GM18861 (cell line): Measurements from ENCODE around the gene TRIAP1.
"Not testable (repeated sequence)": the region's sequence is repeated elsewhere in the genome, so short reads cannot be mapped to it uniquely, and the experiment has no call there.

Experiments
- ATAC-seq: cut with Tn5 transposase; IDR thresholded peaks from one replicate; pipeline ENCODE4 v1.9.1; 2021; ENCODE audit not compliant: unreplicated experiment

The TRIAP1 gene

DNA sequence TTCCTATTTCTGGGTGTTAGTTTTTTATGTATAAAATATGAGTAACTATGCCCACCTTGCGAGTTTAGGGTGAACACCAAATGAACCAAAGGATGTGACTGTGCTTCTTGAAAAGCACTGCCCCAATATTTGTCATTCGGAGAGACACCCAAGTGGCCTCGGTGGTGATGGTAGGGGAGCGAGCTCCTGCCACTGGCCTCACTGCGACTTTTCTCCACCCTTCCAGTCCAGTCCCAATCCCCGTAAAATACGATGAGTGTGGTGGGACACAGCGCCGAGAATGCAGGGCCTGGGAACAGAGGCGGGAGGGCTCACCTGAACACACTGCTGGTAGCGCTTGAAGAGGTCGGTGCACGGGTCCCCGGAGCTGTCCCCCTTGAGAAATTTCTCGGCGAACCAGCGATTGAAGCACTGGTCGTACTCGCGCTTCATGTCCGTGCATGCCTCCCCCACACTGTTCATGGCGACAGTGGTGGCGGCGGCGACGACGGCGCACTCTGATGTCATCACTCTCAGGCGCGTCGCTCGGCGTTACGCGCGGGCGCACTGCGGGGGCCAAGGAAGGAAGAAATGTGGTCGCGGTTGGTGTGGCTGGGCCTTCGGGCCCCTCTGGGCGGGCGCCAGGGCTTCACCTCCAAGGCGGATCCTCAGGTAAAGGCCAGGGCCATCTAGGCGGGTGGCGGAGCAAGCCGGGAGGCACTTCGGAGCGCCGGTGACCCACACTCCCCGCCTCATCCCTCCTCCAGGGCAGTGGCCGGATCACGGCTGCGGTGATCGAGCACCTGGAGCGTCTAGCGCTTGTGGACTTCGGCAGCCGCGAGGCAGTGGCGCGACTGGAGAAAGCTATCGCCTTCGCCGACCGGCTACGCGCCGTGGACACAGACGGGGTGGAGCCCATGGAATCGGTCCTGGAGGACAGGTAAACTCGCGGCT is at the start of gene TRIAP1, which contains the start of gene GATC:
Gene TRIAP1, minus strand, starts transcription at position 474 of the 933 bp plus-strand sequence. Its CDS starts 12 bp downstream, at position 462.
Gene GATC, plus strand, starts transcription at position 534 of the 933 bp plus-strand sequence. Its CDS starts 37 bp downstream, at position 571.
- ATAC-seq: peak; percentile 77

DNA sequence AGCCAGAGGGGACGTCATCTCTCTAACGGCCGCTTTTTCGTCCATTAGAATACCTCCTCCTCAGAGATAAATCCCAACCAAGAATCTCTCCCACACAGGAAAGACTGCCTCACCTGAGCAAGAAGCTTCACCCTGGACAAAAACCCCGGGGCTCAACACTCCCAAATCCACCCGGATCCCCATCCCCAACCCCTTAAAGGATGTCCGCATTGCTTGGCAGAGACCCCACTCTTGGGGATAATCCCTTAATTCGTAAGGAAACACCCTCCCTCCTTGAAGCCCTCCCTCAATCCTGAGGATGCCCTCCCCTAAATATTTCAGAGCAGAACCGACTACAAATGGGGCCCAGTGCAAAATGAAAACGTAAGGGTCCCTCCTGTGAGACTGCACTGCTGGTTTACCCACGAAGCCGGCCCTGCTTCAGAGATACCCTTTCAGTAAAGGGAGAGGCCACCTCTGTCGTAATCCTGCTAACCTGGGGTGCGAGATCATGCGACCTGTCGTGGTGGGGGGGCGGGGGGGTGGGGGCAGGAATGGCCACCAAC is 49.1 kb upstream of the TRIAP1 start:
- no peak for ATAC-seq

DNA sequence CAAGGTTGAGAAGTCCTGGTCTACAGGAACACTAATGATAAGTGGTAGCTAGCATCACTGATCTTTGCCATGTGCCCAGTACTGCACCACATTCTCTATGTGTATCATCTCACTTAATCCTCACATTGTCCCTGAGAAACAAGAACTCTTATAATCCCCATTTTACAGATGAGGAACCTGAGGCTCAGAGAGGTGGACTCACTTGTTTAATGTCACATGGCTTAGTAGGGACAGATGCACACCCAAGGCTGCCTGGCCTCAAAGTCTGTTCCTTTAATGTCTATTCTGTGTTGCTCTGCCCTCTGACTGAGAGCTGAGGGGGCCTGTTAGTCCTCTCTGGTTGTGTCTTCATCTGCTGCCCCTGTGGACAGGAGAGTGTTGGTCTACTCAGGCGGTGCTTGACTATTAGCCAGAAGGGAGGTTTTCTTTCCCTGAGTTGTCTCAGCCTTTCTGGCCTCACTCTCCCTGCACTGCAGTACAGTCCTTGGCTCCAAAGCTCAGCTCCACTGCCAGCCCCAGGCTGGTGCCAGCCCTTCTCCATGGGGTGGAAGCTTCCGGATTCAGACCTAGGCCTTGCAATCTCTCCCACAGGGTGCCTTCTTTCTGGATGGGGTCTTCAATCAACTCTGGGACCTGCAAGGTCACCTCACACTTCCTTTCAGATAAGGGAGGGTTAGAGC is 44.8 kb upstream of the TRIAP1 start:
- ATAC-seq: no peak

DNA sequence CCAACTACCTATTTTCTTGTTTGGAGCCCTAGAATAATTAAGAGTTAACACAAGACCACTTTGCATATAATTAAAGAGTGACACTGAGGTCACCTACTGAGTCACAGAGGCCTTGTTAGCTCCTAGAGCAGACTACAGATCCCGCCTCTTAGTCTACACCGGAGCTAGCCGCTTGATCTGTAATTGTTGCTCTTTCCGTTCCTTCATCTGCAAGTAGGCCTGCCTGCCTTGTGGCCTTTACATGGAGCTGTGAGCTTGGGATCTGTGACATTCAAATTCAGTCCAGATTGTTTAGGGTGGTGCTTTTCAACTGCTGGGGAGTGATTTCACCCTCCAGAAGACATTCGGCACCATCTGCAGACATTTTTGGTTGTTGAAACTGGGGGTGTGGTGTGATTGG is 44.1 kb upstream of the TRIAP1 start:
- ATAC-seq: no peak

DNA sequence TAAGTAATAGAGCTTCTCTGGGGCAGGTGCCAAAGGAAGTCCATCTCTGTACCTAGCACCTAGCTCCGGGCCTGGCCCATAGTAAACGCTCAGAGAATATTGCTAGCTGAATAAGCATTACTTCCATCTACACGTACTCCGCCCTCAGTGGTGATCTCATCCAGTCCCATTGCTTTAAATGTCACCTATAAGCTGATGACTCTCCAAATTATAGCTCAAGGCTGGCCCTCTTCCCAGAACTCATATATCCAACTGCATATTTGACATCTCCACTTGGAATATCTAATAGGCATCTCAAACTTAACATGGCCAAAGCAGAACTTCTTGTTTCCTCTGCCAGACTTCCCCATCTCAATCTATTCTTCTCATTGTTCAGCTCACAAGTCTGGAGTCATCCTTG is 42.8 kb upstream of the TRIAP1 start:
- no peak for ATAC-seq

DNA sequence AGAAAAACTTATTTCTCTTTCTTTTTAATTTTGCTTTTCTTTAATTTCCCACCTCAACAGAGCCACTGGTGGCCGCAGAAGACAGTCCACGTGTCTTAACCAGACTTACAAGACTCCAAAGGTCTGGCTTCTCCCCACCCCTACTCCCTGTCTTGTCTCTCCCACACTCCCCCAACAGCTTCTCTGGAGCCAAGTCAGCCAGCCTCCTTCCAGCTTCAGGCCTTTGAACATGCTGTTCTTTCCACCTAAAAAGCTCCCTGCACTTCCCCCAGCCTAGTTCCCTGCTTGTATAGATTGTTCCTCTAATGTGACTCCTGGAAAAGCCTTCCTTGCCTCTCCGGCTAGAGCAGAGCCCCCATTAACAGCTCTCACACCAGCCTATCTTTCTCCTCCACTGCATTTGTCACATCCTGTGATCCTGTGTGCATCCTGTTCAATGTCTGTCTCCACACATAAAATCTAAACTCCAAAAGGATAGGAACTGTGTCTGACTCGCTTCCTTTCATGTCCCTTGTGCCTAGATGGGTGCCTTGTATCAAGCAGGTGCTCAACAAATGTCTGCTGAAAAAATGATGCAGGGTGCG is 42.0 kb upstream of the TRIAP1 start:
- ATAC-seq: no peak

DNA sequence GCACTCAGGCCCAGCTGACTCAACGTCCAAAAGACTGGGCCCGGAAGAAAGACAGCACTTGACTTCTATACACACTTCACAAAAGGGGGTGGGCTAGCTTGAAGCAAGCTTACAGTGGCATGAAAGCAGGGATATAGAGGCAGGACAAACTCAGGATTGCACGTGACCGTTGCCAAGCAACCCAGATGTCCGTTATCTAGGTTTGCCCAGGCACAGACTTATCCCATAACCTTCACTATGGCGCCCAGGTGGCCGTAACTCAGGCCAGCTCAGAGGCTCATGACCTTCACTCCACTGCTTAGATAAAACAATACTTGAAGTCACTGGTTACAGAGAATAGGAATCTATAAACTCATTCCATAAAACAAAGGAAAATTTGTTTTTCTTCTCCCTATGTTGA is 41.4 kb upstream of the TRIAP1 start:
- ATAC-seq: not testable (repeated sequence)

DNA sequence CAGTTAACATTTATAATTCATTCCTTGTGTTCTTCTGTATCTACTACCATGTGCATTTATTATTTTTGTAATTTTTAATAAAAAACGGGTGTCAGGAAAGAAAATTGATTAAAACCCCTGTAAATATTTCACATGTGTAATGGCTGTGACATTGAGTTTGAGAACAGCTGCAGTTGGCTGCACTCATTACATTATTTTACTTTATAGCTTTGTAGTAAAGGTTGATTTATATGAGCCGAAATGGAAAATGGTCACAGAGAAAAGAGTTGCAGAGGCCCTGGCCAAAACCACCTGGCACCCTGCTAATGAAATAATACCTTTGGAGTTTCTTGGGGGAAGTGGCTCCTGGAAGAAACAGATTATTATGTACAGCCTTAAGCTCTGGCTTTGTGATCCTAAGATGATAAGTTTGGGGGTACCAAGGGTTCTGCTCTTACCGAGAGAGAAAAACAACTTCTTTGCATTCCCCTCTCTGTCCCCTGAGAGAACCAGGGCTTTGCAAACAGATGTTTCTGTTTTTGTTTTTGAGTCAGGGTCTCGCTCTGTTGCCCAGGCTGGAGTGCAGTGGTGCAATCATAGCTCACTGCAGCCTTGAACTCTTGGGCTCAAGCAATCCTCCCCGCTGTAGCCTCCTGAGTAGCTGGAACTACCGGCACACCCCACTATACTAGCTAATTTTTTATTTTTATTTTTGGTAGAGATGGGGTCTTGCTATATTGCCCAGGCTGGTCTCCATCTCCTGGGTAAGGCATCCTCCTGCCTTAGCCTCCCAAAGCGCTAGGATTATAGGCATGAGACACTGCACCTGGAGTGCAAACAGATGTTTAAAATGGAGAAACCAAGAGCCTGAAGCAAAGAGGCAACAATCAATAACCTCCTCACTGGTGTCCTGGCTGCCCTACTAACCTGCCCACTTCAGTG is 40.0 kb upstream of the TRIAP1 start:
- ATAC-seq: no peak

DNA sequence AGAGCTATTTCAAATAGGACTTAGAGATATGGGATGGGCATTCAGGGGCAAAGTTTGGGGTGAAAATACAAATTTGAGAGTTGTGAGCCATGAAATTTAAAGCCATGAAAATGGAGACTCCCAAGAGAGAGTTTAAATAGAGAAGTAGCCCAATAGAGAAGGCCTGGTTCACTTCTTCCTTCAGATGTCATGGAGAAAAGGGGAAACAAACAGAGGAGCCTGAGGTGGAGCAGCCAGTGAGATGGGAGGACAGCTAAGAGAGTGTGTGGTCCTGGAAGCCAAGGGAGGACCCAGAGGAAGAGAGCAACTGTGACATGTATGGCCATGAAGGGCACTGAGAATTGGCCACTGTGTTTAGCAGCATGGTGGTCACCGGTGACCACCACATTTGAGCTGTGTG is 37.4 kb upstream of the TRIAP1 start:
- no peak for ATAC-seq

DNA sequence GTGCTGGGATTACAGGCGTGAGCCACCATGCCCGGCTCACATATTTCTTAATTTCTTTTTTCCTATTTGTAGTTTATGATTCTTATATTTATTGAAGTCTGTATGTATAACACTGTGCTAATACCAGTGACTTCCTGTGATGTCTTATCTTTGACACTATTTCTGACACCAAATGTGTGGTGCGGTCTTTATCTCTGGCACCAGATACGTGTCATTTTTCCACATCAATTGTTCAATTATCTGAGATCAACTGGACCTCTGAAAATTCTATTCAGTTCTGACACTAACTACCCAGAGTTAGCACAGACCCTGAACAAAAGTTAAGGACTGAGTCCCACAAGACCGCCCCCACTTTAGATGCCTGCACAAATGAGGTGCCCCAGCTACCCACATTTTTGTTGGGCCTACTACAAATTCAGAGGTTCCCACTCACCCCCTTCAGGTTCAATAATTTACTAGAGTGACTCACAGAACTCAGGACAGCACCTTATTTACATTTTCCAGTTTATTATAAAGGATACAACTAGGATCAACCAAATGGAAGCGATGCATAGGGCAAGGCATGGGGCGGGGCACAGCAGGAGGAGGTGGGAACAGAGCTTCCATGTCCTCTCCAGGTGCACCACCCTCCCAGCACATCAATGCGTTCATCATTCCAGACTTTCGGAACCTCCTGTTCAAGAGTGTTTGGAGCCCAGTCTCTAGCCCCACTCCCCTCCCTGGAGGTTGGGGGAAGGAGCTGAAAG is 35.0 kb upstream of the TRIAP1 start:
- ATAC-seq: no peak

DNA sequence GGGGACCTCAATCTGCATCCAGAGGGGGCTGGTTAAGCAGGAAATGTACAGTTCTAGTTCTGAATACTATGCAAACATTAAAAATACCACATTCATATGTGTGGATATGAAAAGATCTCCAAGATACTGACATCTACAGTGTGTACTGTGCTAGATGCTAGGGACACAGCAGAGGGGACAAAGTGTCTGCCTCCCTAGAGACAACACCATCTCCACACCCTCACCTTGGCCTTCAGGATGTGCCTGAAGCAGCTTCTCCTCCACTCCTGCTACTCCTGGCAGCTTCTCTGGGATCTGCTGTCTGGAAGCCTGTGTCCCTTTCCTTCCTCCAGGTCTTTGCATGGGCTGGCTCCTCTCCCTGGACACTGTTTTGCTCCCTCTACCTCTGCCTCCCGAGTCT is 34.0 kb upstream of the TRIAP1 start:
- no peak for ATAC-seq

DNA sequence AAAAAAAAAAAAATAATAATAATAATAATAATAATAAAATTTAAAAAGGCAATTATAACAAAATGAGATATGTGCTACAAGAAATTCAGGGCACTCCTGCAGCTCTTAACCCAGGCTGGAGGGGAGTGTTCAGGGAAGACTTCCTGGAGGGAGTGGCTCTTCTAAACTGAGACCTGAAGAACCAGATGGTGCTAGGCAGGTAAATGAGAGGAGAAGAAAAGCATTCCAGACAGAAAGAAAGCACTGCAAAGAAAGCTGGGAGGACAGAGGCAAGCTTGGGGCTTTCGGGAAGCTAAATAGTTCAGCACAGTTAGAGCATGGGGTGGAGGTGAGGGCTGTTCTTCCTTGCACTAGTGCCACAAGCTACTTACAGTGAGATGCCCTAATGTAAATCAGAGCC is 33.3 kb upstream of the TRIAP1 start:
- ATAC-seq: no peak

DNA sequence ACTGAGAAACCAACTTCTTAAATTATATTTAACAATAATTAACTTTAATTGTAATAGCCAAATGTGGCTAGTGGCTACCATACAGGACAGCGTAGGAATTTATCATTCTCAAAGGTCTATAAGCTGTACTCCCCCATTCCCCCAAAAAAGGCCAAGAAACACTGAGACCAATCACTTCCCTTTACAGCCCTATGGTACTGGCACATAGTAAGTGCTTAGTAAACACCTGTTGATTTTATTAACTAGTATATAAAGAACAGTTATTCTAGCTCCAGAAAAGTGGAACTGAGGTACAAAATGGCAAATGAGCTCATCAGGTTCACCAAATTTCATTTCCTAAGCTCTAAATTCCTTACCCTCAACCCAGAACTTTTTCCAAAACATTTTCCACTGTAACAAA is 29.5 kb upstream of the TRIAP1 start:
- ATAC-seq: no peak

DNA sequence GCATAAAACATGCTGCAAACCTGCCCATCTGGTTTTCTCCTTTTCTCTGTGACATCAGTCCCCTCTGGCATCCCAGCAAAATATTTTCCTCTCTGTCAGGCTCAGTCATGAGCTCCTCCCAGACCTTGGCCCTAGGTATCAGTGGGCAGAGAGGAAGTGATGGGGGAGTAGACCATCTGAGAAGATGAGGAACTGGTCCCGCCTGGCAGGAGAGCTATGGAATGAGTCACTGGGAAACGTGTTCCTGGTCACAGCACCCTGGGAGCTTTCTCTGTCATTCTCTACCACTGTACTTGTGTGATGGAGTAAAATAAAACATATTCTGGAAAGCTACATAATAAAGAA is 28.4 kb upstream of the TRIAP1 start:
- ATAC-seq: no peak

DNA sequence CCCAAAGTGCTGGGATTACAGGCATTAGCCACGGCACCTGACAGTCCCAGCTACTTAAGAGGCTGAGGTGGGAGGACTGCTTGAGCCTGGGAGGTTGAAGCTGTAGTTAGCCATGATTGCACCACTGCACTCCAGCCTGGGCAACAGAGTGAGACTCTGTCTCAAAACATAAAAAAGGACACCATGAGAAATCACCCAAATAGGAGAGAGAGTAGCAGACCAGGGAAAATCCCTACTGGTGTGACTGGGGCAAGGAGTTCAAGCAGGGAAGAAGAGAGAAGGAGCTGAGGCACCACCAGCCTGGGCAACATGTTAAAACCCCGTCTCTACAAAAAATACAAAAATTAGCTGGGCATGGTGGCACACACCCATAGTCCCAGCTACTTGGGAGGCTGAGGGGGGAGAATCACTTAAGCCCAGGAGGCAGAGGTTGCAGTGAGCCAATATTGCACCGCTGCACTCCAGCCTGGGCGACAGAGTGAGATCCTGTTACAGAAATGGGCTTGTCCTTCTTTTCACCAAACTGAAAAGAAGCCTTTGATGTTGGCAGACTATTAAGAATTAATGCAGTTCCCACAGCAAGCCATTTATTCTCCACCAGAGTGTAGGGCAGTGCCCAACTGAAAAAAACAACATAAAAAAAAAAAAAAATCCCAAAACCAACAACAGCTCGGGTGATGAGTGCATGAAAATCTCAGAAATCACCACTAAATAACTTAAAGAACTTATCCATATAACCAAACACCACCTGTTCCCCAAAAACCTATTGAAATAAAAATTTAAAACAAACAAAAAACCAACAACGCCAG is 27.8 kb upstream of the TRIAP1 start:
- ATAC-seq: no peak

DNA sequence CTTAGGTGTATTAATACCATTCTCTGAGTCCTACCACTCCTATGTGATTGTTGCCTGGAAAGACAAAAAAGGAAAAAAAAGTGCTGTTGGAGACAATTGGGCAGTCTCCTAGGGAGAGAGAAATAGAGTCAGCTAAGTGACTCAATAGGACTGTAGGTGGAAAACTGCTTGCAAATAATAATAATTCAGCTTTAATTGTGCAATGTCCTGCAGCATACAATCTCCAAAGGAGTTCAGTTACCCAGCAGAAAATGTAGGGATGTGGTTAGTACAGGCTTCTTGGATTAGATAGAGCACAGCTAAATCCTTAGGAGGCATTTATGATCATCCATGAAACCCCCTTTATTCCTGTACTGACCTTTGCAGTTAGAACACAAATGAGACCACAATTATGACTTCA is 26.3 kb upstream of the TRIAP1 start:
- ATAC-seq: no peak

DNA sequence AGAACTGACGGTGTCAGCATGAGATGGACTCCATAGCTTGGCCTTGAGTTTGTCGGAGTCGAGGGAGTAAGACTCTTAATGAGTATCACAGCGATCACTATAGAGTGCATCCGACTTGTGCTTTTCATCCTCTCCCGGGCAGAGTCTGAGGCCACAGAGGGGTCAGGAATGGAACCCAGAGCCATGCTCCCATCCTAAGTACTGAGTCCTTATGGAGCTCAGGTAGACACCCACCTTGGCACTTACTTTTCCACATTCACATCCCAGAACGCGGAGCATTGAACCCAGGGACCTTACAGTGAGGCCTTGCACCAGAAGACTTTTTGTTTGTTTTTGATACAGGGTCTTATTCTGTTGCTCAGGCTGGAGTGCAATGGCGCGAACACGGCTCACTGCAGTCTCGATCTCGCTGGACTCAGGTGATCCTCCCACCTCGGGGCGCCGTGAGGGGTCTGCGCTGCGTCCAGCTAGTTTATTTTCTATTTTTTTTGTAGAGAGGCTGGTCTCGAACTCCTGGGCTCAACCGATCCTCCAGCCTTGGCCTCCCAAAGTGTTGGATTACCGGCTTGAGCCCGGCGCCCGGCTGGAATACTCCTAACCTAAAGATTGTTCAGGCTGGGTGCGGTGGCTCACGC is 24.1 kb upstream of the TRIAP1 start:
- no peak for ATAC-seq

DNA sequence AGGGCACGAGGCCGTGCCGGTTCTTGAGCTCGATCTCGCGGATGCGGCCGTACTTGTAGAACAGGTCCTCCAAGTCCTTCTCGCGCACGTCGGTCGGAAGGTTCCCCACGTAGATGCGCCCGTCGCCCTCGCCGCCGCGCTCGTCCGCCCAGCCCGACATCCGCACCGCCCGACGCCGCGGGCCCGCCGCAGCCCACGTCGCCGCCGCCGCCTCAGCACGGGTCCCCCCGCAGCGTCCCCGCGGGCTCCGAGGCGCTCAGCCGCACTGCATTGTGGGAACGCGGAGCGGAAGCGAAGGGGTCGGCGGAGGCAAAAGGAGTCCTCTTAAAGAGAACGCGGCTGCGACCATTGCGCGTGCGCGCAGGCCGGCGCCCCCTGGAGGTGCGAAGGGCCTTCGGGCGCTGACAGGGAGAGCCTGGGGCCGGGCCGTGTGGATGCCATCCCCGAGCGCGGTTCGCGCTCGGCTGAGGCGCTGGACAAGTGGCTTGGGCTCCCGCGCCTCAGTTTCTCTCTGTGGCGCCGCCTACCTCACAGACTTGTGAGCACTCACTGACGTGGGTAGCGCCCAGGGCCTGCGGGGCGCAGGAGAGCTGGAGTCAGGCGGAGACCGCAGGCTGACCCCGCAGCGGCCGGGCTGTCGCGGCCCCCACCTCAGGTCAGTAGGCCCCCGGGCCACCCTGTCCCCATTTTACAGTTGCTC is 23.4 kb upstream of the TRIAP1 start, which contains the start of gene SRSF9:
Gene SRSF9, minus strand, starts transcription at position 299 of the 700 bp plus-strand sequence. Its CDS starts 139 bp downstream, at position 160.
- peak; percentile 88 for ATAC-seq
